Osteoblast (primary cell): Measurements from ENCODE around the gene SPATS2. TPM values are rescaled to one million over a fixed set of nuclear protein-coding genes. Genes with fewer than 3 reads are reported as not detected.

Experiments
- DNase-seq: peaks from one replicate; pipeline ENCODE4 v3.0.0; 2011; ENCODE audit warnings: low spot score, mixed read lengths; ENCODE audit not compliant: insufficient read length; ENCODE audit errors: missing footprints
- H2AFZ ChIP-seq: 2 replicates; pipeline ENCODE4 v1.6.0; 2011; ENCODE audit warnings: mild to moderate bottlenecking, low read length
- H3K27ac ChIP-seq: 2 replicates; pipeline ENCODE4 v1.5.1; 2011; ENCODE audit warnings: mild to moderate bottlenecking, low read depth, low read length, moderate library complexity
- H3K27me3 ChIP-seq: 2 replicates; pipeline ENCODE4 v1.6.0; 2012; ENCODE audit warnings: mild to moderate bottlenecking, control low read depth, inconsistent platforms, low read length, moderate library complexity; ENCODE audit not compliant: insufficient read depth
- H3K36me3 ChIP-seq: 2 replicates; pipeline ENCODE4 v1.5.1; 2011; ENCODE audit warnings: mild to moderate bottlenecking, low read length, control low read depth, moderate library complexity; ENCODE audit not compliant: insufficient read depth
- H3K4me1 ChIP-seq: 2 replicates; pipeline ENCODE4 v1.5.1; 2011; ENCODE audit warnings: mild to moderate bottlenecking, low read length, control low read depth, moderate library complexity; ENCODE audit not compliant: insufficient read depth
- H3K4me2 ChIP-seq: 2 replicates; pipeline ENCODE4 v1.6.0; 2011; ENCODE audit warnings: mild to moderate bottlenecking, low read length; ENCODE audit not compliant: insufficient read depth
- H3K4me3 ChIP-seq: fragments of 200-600 bp; sonication (generic); 3 replicates; pipeline ENCODE4 v1.5.1; 2012; ENCODE audit warnings: mild to moderate bottlenecking, low read length, inconsistent platforms; ENCODE audit not compliant: insufficient read depth
- H3K79me2 ChIP-seq: 2 replicates; pipeline ENCODE4 v1.6.0; 2012; ENCODE audit warnings: mild to moderate bottlenecking, low read length, control low read depth, inconsistent platforms; ENCODE audit not compliant: insufficient read depth
- H3K9me3 ChIP-seq: 2 replicates; pipeline ENCODE4 v1.5.1; 2011; ENCODE audit warnings: low read depth, low read length, control low read depth
- H4K20me1 ChIP-seq: 2 replicates; pipeline ENCODE4 v1.6.0; 2012; ENCODE audit warnings: mild to moderate bottlenecking, low read length, control low read depth; ENCODE audit not compliant: insufficient read depth
- total RNA-seq: library from RNA; depleted of rRNA; stranded (reverse); fragments of >200 nt; gene quantifications from 2 replicates; pipeline ENCODE4 v1.2.3, GENCODE V29; 2012
- TF ChIP-seq, protein P1 (sequence below): IDR thresholded peaks from 2 replicates; pipeline ENCODE4 v1.5.1; 2011; ENCODE audit warnings: mild to moderate bottlenecking, low read depth, low read length, moderate library complexity; ENCODE audit errors: extremely low read depth

The SPATS2 gene
- total RNA-seq, 1 donor = 25.7 TPM

DNA sequence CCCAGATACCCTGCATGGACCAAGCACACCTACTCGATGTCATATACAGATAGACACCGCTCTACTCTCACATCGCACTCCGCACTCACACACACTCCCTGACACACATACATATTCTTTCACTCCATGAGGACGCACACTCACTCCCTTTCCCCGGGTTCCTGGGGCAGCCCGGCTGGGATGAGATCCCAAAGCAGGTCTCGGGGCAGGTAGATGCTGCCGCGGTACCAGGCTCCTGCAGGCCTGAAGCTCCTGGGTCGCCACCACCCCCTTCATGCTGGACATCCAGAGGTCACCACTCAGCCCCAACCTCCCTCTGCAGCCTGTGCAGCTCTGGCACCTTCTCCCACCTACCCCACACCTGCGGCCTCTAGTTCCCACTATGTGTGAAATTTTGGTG lies 32.6 kb upstream of the SPATS2 start:
- no peaks in the 10 kb centered on the region for H3K79me2 ChIP-seq
- DNase-seq = peak; percentile 74
- H3K4me1 ChIP-seq = peaks cover 3% of the 10 kb centered on the region
- TF ChIP-seq, protein P1, sequence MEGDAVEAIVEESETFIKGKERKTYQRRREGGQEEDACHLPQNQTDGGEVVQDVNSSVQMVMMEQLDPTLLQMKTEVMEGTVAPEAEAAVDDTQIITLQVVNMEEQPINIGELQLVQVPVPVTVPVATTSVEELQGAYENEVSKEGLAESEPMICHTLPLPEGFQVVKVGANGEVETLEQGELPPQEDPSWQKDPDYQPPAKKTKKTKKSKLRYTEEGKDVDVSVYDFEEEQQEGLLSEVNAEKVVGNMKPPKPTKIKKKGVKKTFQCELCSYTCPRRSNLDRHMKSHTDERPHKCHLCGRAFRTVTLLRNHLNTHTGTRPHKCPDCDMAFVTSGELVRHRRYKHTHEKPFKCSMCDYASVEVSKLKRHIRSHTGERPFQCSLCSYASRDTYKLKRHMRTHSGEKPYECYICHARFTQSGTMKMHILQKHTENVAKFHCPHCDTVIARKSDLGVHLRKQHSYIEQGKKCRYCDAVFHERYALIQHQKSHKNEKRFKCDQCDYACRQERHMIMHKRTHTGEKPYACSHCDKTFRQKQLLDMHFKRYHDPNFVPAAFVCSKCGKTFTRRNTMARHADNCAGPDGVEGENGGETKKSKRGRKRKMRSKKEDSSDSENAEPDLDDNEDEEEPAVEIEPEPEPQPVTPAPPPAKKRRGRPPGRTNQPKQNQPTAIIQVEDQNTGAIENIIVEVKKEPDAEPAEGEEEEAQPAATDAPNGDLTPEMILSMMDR = no peak
- no peaks in the 10 kb centered on the region for H3K9me3 ChIP-seq
- H3K4me2 ChIP-seq = no peak overlapping the region
- H3K36me3 ChIP-seq = peaks cover 4% of the 10 kb centered on the region
- no peak overlapping the region for H3K27ac ChIP-seq
- peaks cover 32% of the 10 kb centered on the region for H3K27me3 ChIP-seq
- no peak overlapping the region for H3K4me3 ChIP-seq
- H2AFZ ChIP-seq = no peak overlapping the region
- no peaks in the 10 kb centered on the region for H4K20me1 ChIP-seq

DNA sequence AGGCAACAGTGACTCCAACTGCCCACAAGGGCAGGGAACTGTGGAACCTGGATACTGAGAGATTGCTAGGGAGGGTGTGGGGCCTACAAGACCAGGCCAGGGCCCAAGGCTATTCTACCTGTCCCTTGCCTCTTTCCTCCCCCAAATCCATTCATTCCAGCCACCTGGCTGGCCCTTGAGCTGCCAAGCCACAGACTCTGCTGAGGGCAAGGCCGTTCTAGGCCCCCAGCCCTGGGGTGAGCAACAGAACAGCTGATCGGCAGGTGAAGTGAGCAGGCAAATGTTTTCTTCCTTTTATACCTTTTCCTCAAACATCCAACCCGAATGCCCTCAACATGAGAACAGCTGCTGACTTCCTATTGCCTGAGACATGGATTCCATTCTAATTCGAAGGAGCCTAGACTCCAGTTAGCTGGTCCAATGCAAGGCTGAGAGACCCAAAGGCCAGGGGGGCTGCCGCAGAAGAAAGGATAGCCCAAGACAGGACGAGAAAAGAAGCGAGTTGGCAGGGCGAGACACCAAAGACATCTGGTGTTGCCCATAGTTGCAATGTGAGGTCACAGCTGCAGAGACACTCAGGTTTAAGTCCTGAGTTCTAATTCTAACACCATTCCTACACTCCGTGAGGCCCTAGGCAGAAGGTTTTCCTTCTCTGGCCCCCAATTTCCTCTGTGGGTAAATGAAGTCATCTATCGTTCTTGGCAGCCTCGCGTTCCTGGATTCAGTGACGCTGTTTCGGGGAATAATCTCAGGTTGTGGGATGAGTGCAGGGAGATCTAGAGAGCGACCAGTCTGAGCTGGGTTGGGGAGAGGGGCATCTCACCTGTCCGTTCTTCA lies 31.9 kb upstream of the SPATS2 start:
- peak; percentile 75 for DNase-seq
- Histone ChIP-seq H3K27me3 (peaks cover 38% of the 10 kb centered on the region), H3K9me3 (no peaks in the 10 kb centered on the region), H3K4me2 (no peak overlapping the region), H2AFZ (no peak overlapping the region), H4K20me1 (no peaks in the 10 kb centered on the region), H3K4me1 (peaks cover 3% of the 10 kb centered on the region), H3K36me3 (no peaks in the 10 kb centered on the region), H3K79me2 (no peaks in the 10 kb centered on the region), H3K27ac (no peak overlapping the region), H3K4me3 (no peak overlapping the region)
- TF ChIP-seq, protein P1 = no peak

DNA sequence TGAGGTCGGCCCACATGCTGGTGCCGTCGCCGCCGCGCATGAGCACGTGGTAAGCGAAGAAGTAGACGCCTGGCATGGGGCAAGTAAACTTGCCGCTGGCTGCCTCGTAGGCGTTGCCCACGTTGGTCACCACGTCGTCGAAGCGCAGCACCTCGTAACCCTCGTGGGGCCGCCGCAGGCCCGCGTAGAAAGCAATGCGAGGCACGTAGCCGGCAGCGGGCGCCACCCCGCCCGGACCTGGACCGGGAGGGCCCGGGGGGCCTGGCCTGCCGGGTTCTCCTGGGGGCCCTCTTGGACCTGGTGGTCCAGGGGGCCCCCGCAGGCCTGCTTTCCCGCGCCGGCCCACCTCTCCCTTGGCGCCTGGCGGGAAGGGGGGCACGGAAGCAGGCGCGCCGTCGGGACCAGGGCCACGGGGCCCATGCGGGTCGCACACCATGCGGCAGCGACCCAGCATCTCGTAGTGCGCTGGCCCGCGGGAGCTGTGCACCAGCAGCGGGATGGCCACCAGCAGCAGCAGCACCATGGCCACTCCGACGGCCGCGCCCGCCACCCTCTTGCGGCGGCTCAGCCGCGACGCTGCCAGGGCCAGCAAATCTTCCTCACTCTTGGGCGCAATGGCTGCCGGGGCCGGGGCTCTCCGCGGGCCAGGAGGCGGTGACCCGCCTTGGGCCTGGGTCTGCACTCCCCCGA lies 31.2 kb upstream of the SPATS2 start:
- Histone ChIP-seq H4K20me1 (no peaks in the 10 kb centered on the region), H3K27ac (no peak overlapping the region), H3K4me2 (no peak overlapping the region), H3K4me1 (peaks cover 3% of the 10 kb centered on the region), H3K79me2 (no peaks in the 10 kb centered on the region), H3K9me3 (no peaks in the 10 kb centered on the region), H2AFZ (no peak overlapping the region), H3K36me3 (no peaks in the 10 kb centered on the region), H3K27me3 (peaks cover 45% of the 10 kb centered on the region), H3K4me3 (no peak overlapping the region)
- peak; percentile 57 for DNase-seq
- TF ChIP-seq, protein P1 = no peak
